HG03139 (cell line): ENCODE measurements around the gene RHCE.
"Not testable (repeated sequence)": the region's sequence is repeated elsewhere in the genome, so short reads cannot be mapped to it uniquely, and the experiment has no call there.

ENCODE experiments used
- ATAC-seq: cut with Tn5 transposase; IDR thresholded peaks from one replicate; pipeline ENCODE4 v1.9.1; 2021; ENCODE audit not compliant: unreplicated experiment

Gene RHCE

GRCh38 chr1:25402947-25403803, 17.4 kb downstream of the RHCE start:
- ATAC-seq, result not testable (repeated sequence)

- not testable (repeated sequence) for ATAC-seq
Observed at GRCh38 chr1:25398079-25398478, 22.5 kb downstream of the RHCE start.

DNA sequence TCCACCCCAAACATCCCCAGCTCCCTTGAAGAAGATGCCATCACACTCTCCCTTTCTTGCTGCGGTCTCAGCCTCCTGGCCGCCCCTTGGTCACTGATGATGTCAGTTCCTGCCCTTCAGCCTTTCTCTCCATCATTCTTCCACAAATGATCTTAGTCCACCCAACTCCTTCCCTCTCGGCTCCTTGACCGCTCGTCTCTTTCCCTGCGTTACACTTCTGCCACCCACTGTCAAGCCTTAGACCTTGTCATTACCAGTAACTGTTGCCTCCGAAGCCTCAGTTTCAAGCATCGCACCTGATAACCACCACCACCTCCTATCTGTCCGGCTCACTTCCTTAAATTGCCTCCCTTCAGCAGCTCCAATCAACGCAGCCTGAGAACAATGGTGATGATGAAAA, 23.1 kb downstream of the RHCE start:
- ATAC-seq, result not testable (repeated sequence)

GRCh38 chr1:25392841-25393240, 27.8 kb downstream of the RHCE start:
- no peak for ATAC-seq

GRCh38 chr1:25389721-25390120, 30.9 kb downstream of the RHCE start:
- not testable (repeated sequence) for ATAC-seq

DNA sequence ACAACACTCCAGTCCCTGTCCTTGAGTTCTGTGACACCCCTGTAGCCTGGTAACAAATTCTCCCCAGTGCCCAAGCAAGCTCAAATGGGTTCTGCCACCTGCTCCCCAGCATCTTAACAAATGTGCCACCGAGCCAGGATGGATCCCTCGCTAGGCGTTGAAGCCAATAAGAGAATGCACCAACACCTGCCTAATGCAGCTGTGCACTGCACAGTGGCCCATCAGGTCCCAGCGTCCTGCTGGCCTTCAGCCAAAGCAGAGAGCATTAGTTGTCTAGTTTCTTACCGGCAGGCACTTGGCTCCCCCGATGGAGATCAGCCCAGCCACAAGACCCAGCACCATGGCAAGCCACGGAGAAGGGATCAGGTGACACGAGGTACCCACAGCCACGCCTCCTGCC, 31.9 kb downstream of the RHCE start:
- ATAC-seq, result not testable (repeated sequence)

DNA sequence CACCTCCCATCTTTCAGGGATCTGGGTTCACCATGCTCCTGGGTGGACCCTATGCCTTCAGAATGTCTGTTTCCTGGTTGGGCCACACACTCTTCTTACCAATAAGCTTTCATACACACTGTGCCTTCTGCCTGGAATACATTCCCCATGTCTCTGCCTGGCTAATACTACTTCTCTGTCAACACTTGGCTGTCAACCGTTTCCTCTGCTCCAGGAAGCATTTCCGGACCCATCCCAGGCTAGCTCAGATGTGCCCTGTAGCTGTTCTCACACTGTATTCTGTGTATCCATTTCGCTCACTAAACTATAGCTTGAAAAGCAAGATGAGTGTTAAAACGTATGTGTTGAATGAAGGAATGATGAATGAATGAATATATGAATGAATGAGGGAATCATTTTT, 33.5 kb downstream of the RHCE start:
- ATAC-seq, result not testable (repeated sequence)

- not testable (repeated sequence) for ATAC-seq
Observed at GRCh38 chr1:25383875-25384274, 36.8 kb downstream of the RHCE start.

GRCh38 chr1:25383090-25383489, 37.5 kb downstream of the RHCE start:
- ATAC-seq, result not testable (repeated sequence)

DNA sequence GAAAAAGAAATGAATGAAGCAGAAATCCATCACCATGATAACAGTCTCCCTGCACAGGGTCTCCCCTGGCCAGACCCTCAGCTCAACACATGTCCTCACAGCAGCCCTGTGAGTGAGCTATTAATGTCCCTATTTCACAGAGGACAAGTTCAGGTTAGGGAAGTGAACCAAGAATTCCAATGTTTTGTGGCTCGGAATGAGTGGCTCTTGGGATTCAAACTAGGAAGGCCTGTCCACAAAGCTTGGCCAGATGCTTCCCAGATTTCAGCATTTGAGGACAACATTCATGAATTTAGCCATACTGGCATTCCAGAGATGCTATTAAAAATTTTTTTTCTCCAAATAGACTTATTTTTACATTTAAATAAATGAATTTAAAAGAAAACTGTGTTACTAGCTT, 38.1 kb downstream of the RHCE start:
- not testable (repeated sequence) for ATAC-seq

DNA sequence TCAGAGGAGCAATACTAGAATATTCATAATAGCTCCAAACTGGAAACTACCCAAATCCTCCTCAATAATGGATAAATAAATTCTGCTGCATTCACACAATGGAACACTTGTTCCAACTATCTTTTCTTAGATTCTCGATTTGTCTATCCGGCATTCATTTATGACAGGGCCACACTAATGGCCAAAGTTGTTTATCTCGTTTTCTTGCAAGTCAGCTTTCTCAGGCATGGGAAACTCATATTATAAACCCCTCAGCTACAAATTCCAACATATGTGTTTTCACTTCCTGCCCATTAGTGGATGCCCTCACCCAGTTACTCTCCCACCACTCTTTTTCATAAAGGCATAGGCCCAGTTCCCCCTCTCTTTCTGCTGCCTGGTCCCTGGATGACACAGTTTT, 42.3 kb downstream of the RHCE start:
- ATAC-seq, result not testable (repeated sequence)

GRCh38 chr1:25371757-25372156, 48.9 kb downstream of the RHCE start:
- not testable (repeated sequence) for ATAC-seq

DNA sequence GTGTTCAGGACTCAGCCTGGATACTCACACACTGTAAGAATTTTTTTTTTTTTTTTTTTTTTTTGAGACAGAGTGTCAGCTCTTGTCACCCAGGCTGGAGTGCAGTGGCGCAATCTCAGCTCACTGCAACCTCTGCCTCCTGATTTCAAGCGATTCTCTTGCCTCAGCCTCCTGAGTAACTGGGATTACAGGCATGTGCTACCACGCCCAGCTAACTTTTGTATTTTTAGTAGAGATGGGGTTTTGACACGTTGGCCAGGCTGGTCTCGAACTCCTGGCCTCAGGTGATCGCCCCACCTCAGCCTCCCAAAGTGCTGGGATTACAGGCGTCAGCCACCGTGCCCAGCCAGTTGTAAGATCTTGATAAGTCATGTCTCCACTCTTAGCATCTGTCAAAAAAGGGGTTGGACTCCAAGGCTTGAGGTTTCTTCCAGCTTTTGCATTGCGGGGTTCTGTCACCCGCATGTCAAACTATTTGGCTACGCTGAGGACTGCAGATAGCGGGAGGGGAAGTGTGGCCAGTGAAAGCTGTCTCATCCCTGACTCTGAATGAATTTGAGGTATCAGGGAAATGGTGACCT, 50.8 kb downstream of the RHCE start:
- ATAC-seq, result not testable (repeated sequence)

- no peak for ATAC-seq
Observed at GRCh38 chr1:25369241-25369640, 51.4 kb downstream of the RHCE start.

DNA sequence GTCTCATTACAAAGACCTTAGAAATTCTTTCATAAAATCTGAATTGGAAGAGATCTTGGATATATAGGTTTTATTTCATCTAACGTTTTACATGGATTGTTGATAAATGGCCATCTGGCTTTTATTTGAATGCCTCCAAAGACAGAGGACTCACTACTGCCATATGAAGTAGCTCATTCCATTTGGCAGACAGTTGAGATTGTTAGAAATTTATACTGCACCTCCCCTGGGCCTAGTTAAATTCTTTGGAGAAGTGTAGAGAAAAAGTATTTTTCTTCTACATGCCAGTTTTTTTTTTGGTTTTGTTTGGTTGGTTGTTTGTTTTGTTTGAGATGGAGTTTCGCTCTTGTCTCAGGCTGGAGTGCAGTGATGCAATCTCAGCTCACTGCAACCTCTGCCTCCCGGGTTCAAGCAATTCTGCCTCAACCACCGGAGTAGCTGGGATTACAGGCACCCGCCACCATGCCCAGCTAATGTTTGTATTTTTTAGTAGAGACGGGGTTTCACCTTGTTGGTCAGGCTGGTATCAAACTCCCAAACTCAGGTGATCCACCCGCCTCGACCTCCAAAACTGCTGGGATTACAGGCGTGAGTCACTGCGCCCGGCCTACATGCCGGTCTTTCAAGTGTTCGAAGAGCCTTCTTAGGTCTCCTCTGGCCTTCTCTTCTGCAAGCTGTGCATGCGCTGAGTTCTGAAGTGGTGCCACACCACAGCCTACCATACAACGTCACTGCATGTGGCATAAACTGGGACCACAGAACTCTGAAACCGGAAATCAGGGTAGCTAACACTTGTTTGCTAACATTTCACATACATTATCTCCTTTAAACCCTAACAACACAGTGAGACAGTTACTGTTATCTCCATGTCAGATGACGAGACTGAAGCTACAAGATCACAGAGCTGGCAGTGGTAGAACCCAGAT, 57.7 kb downstream of the RHCE start:
- ATAC-seq, result not testable (repeated sequence)

DNA sequence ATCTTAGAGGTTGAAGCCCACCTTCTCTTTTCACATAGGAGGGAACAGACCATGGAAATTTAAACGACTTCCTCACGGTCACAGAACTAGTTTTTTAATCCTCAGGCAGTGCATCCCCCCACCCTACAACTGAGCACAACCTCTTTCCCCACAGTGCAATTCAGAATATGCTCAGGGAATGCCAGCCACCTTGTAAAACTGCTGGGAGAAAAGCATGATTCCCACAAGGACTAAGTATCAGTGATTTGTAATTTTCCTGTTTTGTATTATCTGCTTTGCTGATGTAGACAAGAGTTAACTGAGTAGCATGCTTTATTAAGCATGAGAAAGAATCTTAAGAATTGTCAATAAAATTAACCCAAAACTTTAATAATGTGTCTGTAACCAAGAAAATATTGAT, 58.7 kb downstream of the RHCE start:
- no peak for ATAC-seq

DNA sequence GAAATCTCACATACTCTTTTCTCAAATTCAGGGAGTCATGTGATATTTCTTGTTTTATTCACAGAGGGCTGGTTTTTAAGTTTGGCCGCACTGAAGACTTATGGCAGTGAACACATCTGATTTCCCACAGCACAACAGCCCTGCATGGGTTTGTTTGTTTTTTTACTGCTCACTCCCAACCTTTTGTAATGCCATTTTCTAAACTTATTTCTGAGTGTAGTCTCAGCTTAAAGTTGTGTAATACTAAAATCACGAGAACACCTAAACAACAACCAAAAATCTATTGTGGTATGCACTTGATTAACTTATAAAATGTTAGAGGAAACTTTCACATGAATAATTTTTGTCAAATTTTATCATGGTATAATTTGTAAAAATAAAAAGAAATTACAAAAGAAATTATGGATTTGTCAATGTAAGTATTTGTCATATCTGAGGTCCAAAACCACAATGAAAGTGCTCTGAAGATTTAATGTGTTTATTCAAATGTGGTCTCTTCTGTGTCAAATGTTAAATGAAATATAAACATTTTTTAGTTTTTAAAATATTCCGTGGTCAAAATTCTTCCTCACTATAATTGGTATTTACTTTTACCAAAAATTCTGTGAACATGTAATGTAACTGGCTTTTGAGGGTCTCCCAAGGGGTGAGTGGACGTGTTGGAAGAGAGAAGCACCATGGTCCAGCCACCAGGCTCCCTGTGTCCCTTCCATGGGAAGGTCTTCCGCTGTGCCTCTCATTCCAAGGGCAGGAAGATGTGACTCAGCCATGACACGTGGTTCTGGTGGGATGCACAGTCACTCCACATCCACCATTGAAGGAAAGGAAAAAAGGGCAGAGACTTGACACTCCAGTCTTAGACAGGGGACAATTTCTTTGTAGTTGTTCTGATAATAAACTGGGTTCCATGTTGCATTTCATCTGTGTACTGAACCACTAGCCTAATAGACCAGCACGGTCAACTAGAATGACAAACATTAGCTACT, 59.7 kb downstream of the RHCE start:
- ATAC-seq, result no peak

- no peak for ATAC-seq
Observed at GRCh38 chr1:25356848-25357247, 63.8 kb downstream of the RHCE start.

GRCh38 chr1:25356441-25356840, 64.2 kb downstream of the RHCE start:
- no peak for ATAC-seq

DNA sequence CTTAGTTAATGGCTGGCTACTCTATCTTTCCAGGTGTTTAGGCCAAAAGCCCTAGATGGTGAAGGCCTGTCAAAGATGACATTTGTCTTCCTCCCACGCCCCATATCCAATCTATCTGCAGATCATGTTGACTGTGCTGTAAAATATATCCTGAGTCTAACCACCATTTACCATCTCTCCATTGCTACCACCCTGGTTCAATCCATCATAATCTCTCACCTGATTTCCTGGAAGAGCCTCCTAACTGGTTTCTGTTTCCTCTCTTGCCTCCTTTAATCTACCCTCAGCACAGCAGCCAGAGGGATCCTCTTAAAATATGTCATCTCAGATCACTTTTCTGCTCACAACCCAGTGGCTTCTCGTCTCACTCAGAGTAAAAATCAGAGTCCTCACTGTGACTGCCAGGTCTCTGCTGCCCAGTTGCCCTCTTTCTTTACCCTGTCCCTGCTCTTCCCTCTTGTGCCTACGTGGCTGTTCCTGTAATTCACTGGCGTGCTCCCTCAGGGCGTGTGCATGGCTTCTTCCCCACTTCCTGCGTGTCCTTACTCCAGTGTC, 64.7 kb downstream of the RHCE start:
- ATAC-seq, result no peak
